HCT116 (cell line): ENCODE results near the gene EFCAB12. TPM values are rescaled to one million over a fixed set of nuclear protein-coding genes. Genes with fewer than 3 reads are reported as not detected.

Experiments used
- ATAC-seq: fragments of 200-7000 bp; cut with Tn5 transposase; 2 replicates; pipeline ENCODE4 v1.9.1; 2020; ENCODE audit warnings: mild to moderate bottlenecking, moderate library complexity
- BruUV-seq: library from RNA; stranded (reverse); fragments of 400-500 nt; replicated peaks from 2 replicates; lab custom pipeline; 2021; lab: Mats Ljungman, UMichigan
- CTCF ChIA-PET: fragments of 300-600 bp; sonication (Branson Sonifier 250); formaldehyde crosslinking; loops from one replicate; lab custom pipeline; 2021; ENCODE audit warnings: antibody characterized with exemption; lab: Charles Lee
- POLR2A ChIA-PET: fragments of 300-600, 350-600 bp; sonication (Branson Sonifier 250); formaldehyde crosslinking; loops from one replicate; lab custom pipeline; 2021; ENCODE audit warnings: antibody characterized with exemption; lab: Charles Lee
- RAD21 ChIA-PET, 2 experiments: fragments of 300-600 bp; sonication (Branson Sonifier 250); formaldehyde crosslinking; loops; one replicate each; lab custom pipeline; 2023; ENCODE audit warnings: low total read pairs in 2 of 2; ENCODE audit not compliant: uncharacterized antibody in 2 of 2, unreplicated experiment in 2 of 2, low non-redundant PET in 1 of 2; lab: Charles Lee
- DNase-seq: peaks from one replicate; pipeline ENCODE4 v3.0.0-alpha.2; 2010; ENCODE audit warnings: low read depth, low spot score
- H2AFZ ChIP-seq: fragments of 200-600 bp; shearing (Covaris generic), sonication (generic); 2 replicates; pipeline ENCODE4 v1.6.1; 2017; ENCODE audit warnings: low read depth, mixed run types, mixed read lengths, antibody characterized with exemption, low read length; ENCODE audit not compliant: poor library complexity, severe bottlenecking
- H3K27ac ChIP-seq: 2 replicates; pipeline ENCODE4 v1.5.1; 2012; ENCODE audit warnings: low read depth, low read length
- H3K27me3 ChIP-seq: fragments of 200-600 bp; sonication (generic); 2 replicates; pipeline ENCODE4 v1.6.1; 2016; ENCODE audit warnings: mixed run types, low read length, mixed read lengths; ENCODE audit not compliant: insufficient read depth
- H3K36me3 ChIP-seq, 2 experiments: fragments of 200-500 bp in 1 of 2; fragments of 200-600 bp in 1 of 2; sonication (Bioruptor generic) in 1 of 2; sonication (generic) in 1 of 2; 2 replicates each; pipeline versions ENCODE4 v1.5.1 to v1.6.1; 2014 to 2016; ENCODE audit warnings: low read length in 2 of 2, inconsistent platforms in 1 of 2, mixed read lengths in 1 of 2, mixed run types in 1 of 2; ENCODE audit not compliant: insufficient read depth in 2 of 2, control insufficient read depth in 1 of 2
- H3K4me1 ChIP-seq, 2 experiments: fragments of 200-600 bp in 1 of 2; sonication (generic) in 1 of 2; 2 replicates each; pipeline versions ENCODE4 v1.5.1 to v1.6.1; 2012 to 2017; ENCODE audit warnings: low read length in 2 of 2, inconsistent platforms in 1 of 2, mild to moderate bottlenecking in 1 of 2, mixed read lengths in 1 of 2, mixed run types in 1 of 2, moderate library complexity in 1 of 2; ENCODE audit not compliant: insufficient read depth in 2 of 2, control insufficient read depth in 1 of 2
- H3K4me2 ChIP-seq: fragments of 200-600 bp; sonication (generic); 2 replicates; pipeline ENCODE4 v1.6.1; 2017; ENCODE audit warnings: mixed run types, low read length, mixed read lengths
- H3K4me3 ChIP-seq, 2 experiments: fragments of 200-600 bp in 1 of 2; sonication (generic) in 1 of 2; replicated peaks in 1 of 2; 2 replicates each; pipeline ENCODE4 v1.5.1; 2011 to 2016; ENCODE audit warnings: low read length in 2 of 2, control low read depth in 1 of 2, low read depth in 1 of 2, mild to moderate bottlenecking in 1 of 2, mixed read lengths in 1 of 2, mixed run types in 1 of 2
- H3K79me2 ChIP-seq: fragments of 200-600 bp; sonication (generic); 2 replicates; pipeline ENCODE4 v1.6.1; 2017; ENCODE audit warnings: mild to moderate bottlenecking, mixed run types, low read length, moderate library complexity, mixed read lengths; ENCODE audit not compliant: insufficient read depth
- H3K9ac ChIP-seq: fragments of 200-600 bp; sonication (generic); 2 replicates; pipeline ENCODE4 v1.6.1; 2016; ENCODE audit warnings: low read length, mixed read lengths
- H3K9me2 ChIP-seq: fragments of 200-600 bp; sonication (generic), shearing (Covaris generic); 2 replicates; pipeline ENCODE4 v1.6.1; 2017; ENCODE audit warnings: mixed run types, mild to moderate bottlenecking, moderate library complexity; ENCODE audit not compliant: insufficient read depth
- H3K9me3 ChIP-seq, 2 experiments: fragments of 200-500 bp in 1 of 2; fragments of 200-600 bp in 1 of 2; sonication (Bioruptor generic) in 1 of 2; sonication (generic) in 1 of 2; 2 replicates each; pipeline ENCODE4 v1.6.1; 2014 to 2017; ENCODE audit warnings: low read length in 2 of 2, mixed read lengths in 2 of 2, inconsistent platforms in 1 of 2, low read depth in 1 of 2, mild to moderate bottlenecking in 1 of 2, mixed run types in 1 of 2, moderate library complexity in 1 of 2; ENCODE audit not compliant: control insufficient read depth in 1 of 2, insufficient read depth in 1 of 2
- H4K20me1 ChIP-seq: fragments of 200-600 bp; sonication (generic), shearing (Covaris generic); 2 replicates; pipeline ENCODE4 v1.6.1; 2017; ENCODE audit warnings: mixed run types, mild to moderate bottlenecking, moderate library complexity; ENCODE audit not compliant: insufficient read depth
- FOSL1 ChIP-seq: IDR thresholded peaks from 2 replicates; pipeline ENCODE4 v1.6.1; 2012; ENCODE audit warnings: low read depth
- POLR2AphosphoS5 ChIP-seq: IDR thresholded peaks from 2 replicates; pipeline ENCODE4 v1.6.1; 2011; ENCODE audit warnings: mild to moderate bottlenecking, low read depth, low read length, moderate library complexity
- REST ChIP-seq: IDR thresholded peaks from 2 replicates; pipeline ENCODE4 v1.6.1; 2012; ENCODE audit warnings: low read depth
- SIN3A ChIP-seq: IDR thresholded peaks from 2 replicates; pipeline ENCODE4 v1.6.1; 2012; ENCODE audit warnings: low read depth
- YY1 ChIP-seq: IDR thresholded peaks from 2 replicates; pipeline ENCODE4 v1.6.1; 2011; ENCODE audit warnings: low read length, low read depth, moderate library complexity, mild to moderate bottlenecking; ENCODE audit not compliant: insufficient replicate concordance; ENCODE audit errors: extremely low read depth
- intact Hi-C: fragments of 100-400 bp; cut with micrococcal nuclease; formaldehyde crosslinking; loops from 2 replicates; pipeline ENCODE4 v1.10.0; 2022
- total RNA-seq: library from RNA; stranded (reverse); gene quantifications from one replicate; pipeline ENCODE4 v1.2.1, GENCODE V29; 2021; ENCODE audit not compliant: unreplicated experiment
- TF ChIP-seq, protein P1 (sequence below): IDR thresholded peaks from 2 replicates; pipeline ENCODE4 v1.6.1; 2011; ENCODE audit warnings: mild to moderate bottlenecking, low read length, moderate library complexity; ENCODE audit not compliant: insufficient replicate concordance; ENCODE audit errors: extremely low read depth

The EFCAB12 gene
- total RNA-seq, 1 experiment from 2014 or later = 0.42 TPM

GRCh38 chr3:129463716-129464115 is 35.3 kb upstream of the EFCAB12 start:
- no peak for DNase-seq
- H3K9me2 ChIP-seq = no peaks in the 10 kb centered on the region
- no peak for ATAC-seq
- no peak overlapping the region for H3K27ac ChIP-seq
- H4K20me1 ChIP-seq = no peaks in the 10 kb centered on the region
- no TSS peak for BruUV-seq
- H3K27me3 ChIP-seq = no peaks in the 10 kb centered on the region
- CTCF ChIA-PET = no interaction called here
- H3K79me2 ChIP-seq = no peaks in the 10 kb centered on the region
- 0 out of 4 replicates have a peak, but pooled peaks cover 0 to 4% of the 10 kb centered on the region in 2 experiments for H3K36me3 ChIP-seq
- RAD21 ChIA-PET = no interaction called here
- TF ChIP-seq REST (no peak), FOSL1 (no peak), YY1 (no peak), POLR2AphosphoS5 (no peak), SIN3A (no peak)
- TF ChIP-seq, protein P1, sequence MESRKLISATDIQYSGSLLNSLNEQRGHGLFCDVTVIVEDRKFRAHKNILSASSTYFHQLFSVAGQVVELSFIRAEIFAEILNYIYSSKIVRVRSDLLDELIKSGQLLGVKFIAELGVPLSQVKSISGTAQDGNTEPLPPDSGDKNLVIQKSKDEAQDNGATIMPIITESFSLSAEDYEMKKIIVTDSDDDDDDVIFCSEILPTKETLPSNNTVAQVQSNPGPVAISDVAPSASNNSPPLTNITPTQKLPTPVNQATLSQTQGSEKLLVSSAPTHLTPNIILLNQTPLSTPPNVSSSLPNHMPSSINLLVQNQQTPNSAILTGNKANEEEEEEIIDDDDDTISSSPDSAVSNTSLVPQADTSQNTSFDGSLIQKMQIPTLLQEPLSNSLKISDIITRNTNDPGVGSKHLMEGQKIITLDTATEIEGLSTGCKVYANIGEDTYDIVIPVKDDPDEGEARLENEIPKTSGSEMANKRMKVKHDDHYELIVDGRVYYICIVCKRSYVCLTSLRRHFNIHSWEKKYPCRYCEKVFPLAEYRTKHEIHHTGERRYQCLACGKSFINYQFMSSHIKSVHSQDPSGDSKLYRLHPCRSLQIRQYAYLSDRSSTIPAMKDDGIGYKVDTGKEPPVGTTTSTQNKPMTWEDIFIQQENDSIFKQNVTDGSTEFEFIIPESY = no peak
- TF ChIP-seq, all 23 proteins: peak for 0
- intact Hi-C loops = no loop called here
- Histone ChIP-seq H3K9ac (no peak overlapping the region), H3K4me2 (no peak overlapping the region), H3K4me3 (no peak overlapping the region), H3K9me3 (no peaks in the 10 kb centered on the region), H2AFZ (no peak overlapping the region), H3K4me1 (peaks cover 0 to 5% of the 10 kb centered on the region in 2 experiments; a peak in 1 of 4 replicates)
- POLR2A ChIA-PET = no interaction called here
